Parietal lobe (tissue), 1 donor: ENCODE measurements around the gene FOXD4L1. TPM values are rescaled to one million over a fixed set of nuclear protein-coding genes. Genes with fewer than 3 reads are reported as not detected.

ENCODE experiments used
- total RNA-seq: library from RNA; depleted of rRNA; stranded (reverse); fragments of >200 nt; gene quantifications from one replicate; pipeline ENCODE4 v1.2.3, GENCODE V29; 2014

The FOXD4L1 gene
- total RNA-seq: 0.63 TPM

GRCh38 chr2:113498365-113498764 is at the start of gene FOXD4L1:
TSS of gene FOXD4L1 (plus strand) at chr2:113498665. CDS start at chr2:113499257, 592 bp downstream.

Other genes with a start within 250 kb of the FOXD4L1 start
- 0.31 TPM for gene PAX8, start 219.7 kb upstream of the FOXD4L1 start, total RNA-seq
- 63.9 TPM for gene ZNG1B, start 61.0 kb upstream of the FOXD4L1 start, total RNA-seq
- gene RABL2A, start 128.6 kb downstream of the FOXD4L1 start, total RNA-seq: 34.4 TPM